RWPE1 (cell line): Measurements from ENCODE around the gene CATSPERD.

Experiments used
- CTCF ChIA-PET: fragments of 350-600 bp; sonication (Branson Sonifier 250); formaldehyde crosslinking; extraction: SDS; loops from one replicate; lab custom pipeline; 2021; lab: Yijun Ruan, JAX
- POLR2A ChIA-PET: fragments of 400-600 bp; formaldehyde crosslinking; extraction: SDS; loops from one replicate; lab custom pipeline; 2020; ENCODE audit warnings: antibody characterized with exemption; ENCODE audit not compliant: low non-redundant PET; lab: Yijun Ruan, JAX
- DNase-seq: peaks from one replicate; pipeline ENCODE4 v3.0.0; 2012; ENCODE audit warnings: low spot score
- H3K27ac ChIP-seq: fragments of 450-650 bp; 2 replicates; pipeline ENCODE4 v1.5.1; 2017
- CTCF ChIP-seq: fragments of 450-650 bp; conservative IDR thresholded peaks from 2 replicates; pipeline ENCODE4 v1.5.1; 2017; ENCODE audit warnings: low read depth, mild to moderate bottlenecking

CATSPERD gene

GRCh38 chr19:5789886-5790558 is 69.6 kb downstream of the CATSPERD start:
- CTCF ChIA-PET = interaction anchor here (0.6 to 2.8 kb wide), 4 partner anchors 14 to 100 kb away, joined by 3 to 13 read pairs (median 5); partner anchors contain the start of genes NRTN and RPL36
- no peak for TF ChIP-seq CTCF
- peak overlapping the region; percentile 97 for H3K27ac ChIP-seq
- DNase-seq = peak; percentile 59
- POLR2A ChIA-PET = interaction anchor here (0.9 kb wide), 1 partner anchor 114 kb away, joined by 3 read pairs; no protein-coding TSS in a partner anchor

- POLR2A ChIA-PET = interaction anchor here (0.9 kb wide), 1 partner anchor 21 kb away, joined by 10 read pairs; no protein-coding TSS in a partner anchor
- peak; percentile 97 for DNase-seq
- TF ChIP-seq CTCF = no peak
- H3K27ac ChIP-seq = peak within 1 kb of the TSS; percentile 97
- CTCF ChIA-PET = interaction anchor here (0.5 to 2.8 kb wide), 4 partner anchors 13 to 104 kb away, joined by 3 to 13 read pairs (median 4); partner anchors contain the start of genes NRTN and RPL36
These were observed 70.4 kb downstream of the CATSPERD start, which contains the start of gene DUS3L for GRCh38 chr19:5790559-5791520. TSS of gene DUS3L (minus strand) at chr19:5791163. CDS start at chr19:5791141, 22 bp downstream.

- no peak for TF ChIP-seq CTCF
- CTCF ChIA-PET = interaction anchor here (0.6 to 2.8 kb wide), 2 partner anchors 12 to 71 kb away, joined by 4 to 13 read pairs; partner anchors contain the start of gene NRTN
- POLR2A ChIA-PET = interaction anchor here (0.6 to 0.7 kb wide), 3 partner anchors 95 to 599 kb away, joined by 4 to 10 read pairs (median 5); partner anchors contain the start of genes SAFB and SAFB2
These were observed 71.8 kb downstream of the CATSPERD start for GRCh38 chr19:5792224-5792623.

GRCh38 chr19:5793188-5793587 is 72.8 kb downstream of the CATSPERD start:
- DNase-seq = no peak
- H3K27ac ChIP-seq = peak overlapping the region; percentile 35; the same call in 1 of the 2 replicates
- CTCF ChIA-PET = interaction anchor here (0.5 to 0.9 kb wide), 7 partner anchors 10 to 600 kb away, joined by 3 to 6 read pairs (median 4); partner anchors contain the start of gene GTF2F1
- TF ChIP-seq CTCF = no peak
- POLR2A ChIA-PET = interaction anchor here (0.7 kb wide), 1 partner anchor 737 kb away, joined by 3 read pairs; the partner anchor contains the start of gene TNFSF9

More at GRCh38 chr19:5792224-5792623, 71.8 kb downstream of the CATSPERD start:
- no peak for DNase-seq
- no peak overlapping the region for H3K27ac ChIP-seq

GRCh38 chr19:5795382-5795919 is 75.0 kb downstream of the CATSPERD start:
- H3K27ac ChIP-seq = no peak overlapping the region
- POLR2A ChIA-PET = no interaction called here
- CTCF ChIA-PET = interaction anchor here (0.8 to 2.7 kb wide), 2 partner anchors 9 to 98 kb away, joined by 3 to 14 read pairs; no protein-coding TSS in a partner anchor
- TF ChIP-seq CTCF = no peak
- no peak for DNase-seq
